Large intestine (tissue), 3 donors: ENCODE data around the gene CTNNA2. TPM values are rescaled to one million over a fixed set of nuclear protein-coding genes. Genes with fewer than 3 reads are reported as not detected.

ENCODE experiments used
- DNase-seq, 2 donors: peaks; one replicate each; pipeline versions ENCODE4 v3.0.0 to v3.0.0-alpha.2; 2013
- H3K27ac ChIP-seq: one replicate; pipeline ENCODE4 v1.5.1; 2013; ENCODE audit warnings: low read length
- H3K27me3 ChIP-seq: 2 replicates; pipeline ENCODE4 v1.6.1; 2013; ENCODE audit warnings: low read length; ENCODE audit not compliant: control insufficient read depth, insufficient read depth
- H3K36me3 ChIP-seq: 2 replicates; pipeline ENCODE4 v1.6.1; 2013; ENCODE audit warnings: low read length; ENCODE audit not compliant: control insufficient read depth, insufficient read depth
- H3K4me1 ChIP-seq: one replicate; pipeline ENCODE4 v1.6.1; 2013; ENCODE audit warnings: low read length; ENCODE audit not compliant: control insufficient read depth, insufficient read depth
- H3K4me3 ChIP-seq: one replicate; pipeline ENCODE4 v1.5.1; 2013; ENCODE audit warnings: low read length
- H3K9me3 ChIP-seq: one replicate; pipeline ENCODE4 v1.6.1; 2013; ENCODE audit warnings: mild to moderate bottlenecking, low read depth, low read length, moderate library complexity; ENCODE audit not compliant: control insufficient read depth
- WGBS: methylation state at CpG from one replicate; pipeline ENCODE4 v1.1.5; 2013; ENCODE audit warnings: low lambda C conversion rate; ENCODE audit not compliant: insufficient coverage; 5-methylcytosine and 5-hydroxymethylcytosine counted together
- polyA plus RNA-seq: library from polyadenylated mRNA; unstranded; fragments of 120-200 nt; gene quantifications from one replicate; pipeline ENCODE4 v1.2.1, GENCODE V29; 2013

CTNNA2 gene
- polyA plus RNA-seq, 1 donor: 7.5 TPM

GRCh38 chr2:80377071-80377470 lies 864.2 kb downstream of the CTNNA2 start:
- DNase-seq: no peak
- H3K27ac ChIP-seq: no peak overlapping the region
- H3K4me3 ChIP-seq: no peak overlapping the region
- H3K36me3 ChIP-seq: no peaks in the 10 kb centered on the region
- H3K4me1 ChIP-seq: no peaks in the 10 kb centered on the region
- H3K27me3 ChIP-seq: no peaks in the 10 kb centered on the region
- H3K9me3 ChIP-seq: no peaks in the 10 kb centered on the region

- no peaks in the 10 kb centered on the region for H3K27me3 ChIP-seq
- DNase-seq: peak in 1 of 2 donors; percentile 4
- WGBS: no CpG with 5 or more reads among the region's 3 CpGs
- H3K9me3 ChIP-seq: no peaks in the 10 kb centered on the region
- H3K36me3 ChIP-seq: no peaks in the 10 kb centered on the region
- no peak overlapping the region for H3K27ac ChIP-seq
- H3K4me3 ChIP-seq: no peak overlapping the region
- no peaks in the 10 kb centered on the region for H3K4me1 ChIP-seq
Measured at GRCh38 chr2:80380736-80381135, 867.9 kb downstream of the CTNNA2 start.

GRCh38 chr2:80381666-80382065 lies 868.8 kb downstream of the CTNNA2 start:
- H3K4me3 ChIP-seq: no peak overlapping the region
- DNase-seq: no peak
- no peaks in the 10 kb centered on the region for H3K36me3 ChIP-seq
- H3K4me1 ChIP-seq: no peaks in the 10 kb centered on the region
- H3K9me3 ChIP-seq: no peaks in the 10 kb centered on the region
- H3K27me3 ChIP-seq: no peaks in the 10 kb centered on the region
- H3K27ac ChIP-seq: no peak overlapping the region
- WGBS: 79% methylated on average over 2 of the region's 3 CpGs

- H3K27me3 ChIP-seq: no peaks in the 10 kb centered on the region
- no peaks in the 10 kb centered on the region for H3K9me3 ChIP-seq
- 95% methylated on average over 2 of the region's 2 CpGs for whole genome bisulfite sequencing
- no peak overlapping the region for H3K4me3 ChIP-seq
- H3K27ac ChIP-seq: no peak overlapping the region
- no peaks in the 10 kb centered on the region for H3K4me1 ChIP-seq
- DNase-seq: no peak
- no peaks in the 10 kb centered on the region for H3K36me3 ChIP-seq
Measured at GRCh38 chr2:80392441-80392840, 879.6 kb downstream of the CTNNA2 start.

- no peaks in the 10 kb centered on the region for H3K9me3 ChIP-seq
- no peaks in the 10 kb centered on the region for H3K27me3 ChIP-seq
- no peak overlapping the region for H3K27ac ChIP-seq
- H3K36me3 ChIP-seq: no peaks in the 10 kb centered on the region
- DNase-seq: no peak
- no peaks in the 10 kb centered on the region for H3K4me1 ChIP-seq
- no peak overlapping the region for H3K4me3 ChIP-seq
- no CpG with 5 or more reads among the region's 1 CpG for WGBS
Measured at GRCh38 chr2:80393991-80394390, 881.1 kb downstream of the CTNNA2 start.

- Histone ChIP-seq H3K27me3 (no peaks in the 10 kb centered on the region), H3K27ac (no peak overlapping the region), H3K36me3 (no peaks in the 10 kb centered on the region), H3K4me3 (no peak overlapping the region), H3K9me3 (no peaks in the 10 kb centered on the region), H3K4me1 (no peaks in the 10 kb centered on the region)
- DNase-seq: no peak
- WGBS: no CpG with 5 or more reads among the region's 1 CpG
Measured at GRCh38 chr2:80395251-80395650, 882.4 kb downstream of the CTNNA2 start.

- Histone ChIP-seq H3K27me3 (no peaks in the 10 kb centered on the region), H3K4me1 (no peaks in the 10 kb centered on the region), H3K4me3 (no peak overlapping the region), H3K27ac (no peak overlapping the region), H3K9me3 (no peaks in the 10 kb centered on the region), H3K36me3 (no peaks in the 10 kb centered on the region)
- DNase-seq: no peak
Measured at GRCh38 chr2:80396276-80396675, 883.4 kb downstream of the CTNNA2 start.

GRCh38 chr2:80403081-80403480 lies 890.2 kb downstream of the CTNNA2 start:
- no peaks in the 10 kb centered on the region for H3K27me3 ChIP-seq
- WGBS: 44% methylated on average over 2 of the region's 4 CpGs
- H3K4me3 ChIP-seq: no peak overlapping the region
- no peaks in the 10 kb centered on the region for H3K4me1 ChIP-seq
- no peaks in the 10 kb centered on the region for H3K9me3 ChIP-seq
- H3K27ac ChIP-seq: no peak overlapping the region
- DNase-seq: no peak
- H3K36me3 ChIP-seq: no peaks in the 10 kb centered on the region

- no peak for DNase-seq
- no CpG with 5 or more reads among the region's 4 CpGs for WGBS
Measured at GRCh38 chr2:80407377-80407776, 894.5 kb downstream of the CTNNA2 start.

GRCh38 chr2:80410346-80410745 lies 897.5 kb downstream of the CTNNA2 start:
- no peak overlapping the region for H3K27ac ChIP-seq
- WGBS: 63% methylated on average over 2 of the region's 3 CpGs
- H3K9me3 ChIP-seq: no peaks in the 10 kb centered on the region
- DNase-seq: no peak
- H3K4me3 ChIP-seq: no peak overlapping the region
- H3K27me3 ChIP-seq: no peaks in the 10 kb centered on the region
- no peaks in the 10 kb centered on the region for H3K4me1 ChIP-seq
- H3K36me3 ChIP-seq: no peaks in the 10 kb centered on the region

More at GRCh38 chr2:80407377-80407776, 894.5 kb downstream of the CTNNA2 start:
- no peaks in the 10 kb centered on the region for H3K36me3 ChIP-seq
- no peaks in the 10 kb centered on the region for H3K4me1 ChIP-seq
- H3K9me3 ChIP-seq: no peaks in the 10 kb centered on the region
- no peak overlapping the region for H3K4me3 ChIP-seq
- no peaks in the 10 kb centered on the region for H3K27me3 ChIP-seq
- H3K27ac ChIP-seq: no peak overlapping the region

GRCh38 chr2:80413136-80413535 lies 900.3 kb downstream of the CTNNA2 start:
- no peaks in the 10 kb centered on the region for H3K36me3 ChIP-seq
- H3K27me3 ChIP-seq: no peaks in the 10 kb centered on the region
- H3K9me3 ChIP-seq: no peaks in the 10 kb centered on the region
- H3K4me3 ChIP-seq: no peak overlapping the region
- no CpG with 5 or more reads among the region's 3 CpGs for WGBS
- no peak for DNase-seq
- no peak overlapping the region for H3K27ac ChIP-seq
- H3K4me1 ChIP-seq: no peaks in the 10 kb centered on the region
